K562 (cell line): ENCODE results near the gene AMOTL1. TPM values are rescaled to one million over a fixed set of nuclear protein-coding genes. Genes with fewer than 3 reads are reported as not detected.

Source experiments
- ATAC-seq: fragments of 200-7000 bp; cut with Tn5 transposase; 3 replicates; pipeline ENCODE4 v1.9.1; 2020; ENCODE audit warnings: moderate library complexity
- BruUV-seq: library from RNA; stranded (reverse); fragments of 400-500 nt; replicated peaks from 2 replicates; lab custom pipeline; 2021; lab: Mats Ljungman, UMichigan
- CTCF ChIA-PET: fragments of 300-600 bp; formaldehyde crosslinking; extraction: SDS; loops from one replicate; lab custom pipeline; 2021; ENCODE audit warnings: low intra/inter-chr PET ratio; lab: Yijun Ruan, JAX
- POLR2A ChIA-PET: fragments of 300-600, 350-650 bp; sonication (Branson Sonifier 250); formaldehyde crosslinking; extraction: SDS; loops from one replicate; lab custom pipeline; 2021; ENCODE audit warnings: antibody characterized with exemption, inconsistent platforms; lab: Yijun Ruan, JAX
- DNase-seq, 4 experiments: peaks; one replicate each; pipeline versions ENCODE4 v3.0.0 to v3.0.0-alpha.2; 2011 to 2018; ENCODE audit warnings: low spot score in 3 of 4, mixed read lengths in 3 of 4; ENCODE audit errors: extremely low read depth in 1 of 4
- FAIRE-seq: peaks from 2 replicates; lab custom pipeline; 2011; peaks lifted over from hg19 to GRCh38; lab: Jason Lieb, UNC
- H2AFZ ChIP-seq: 2 replicates; pipeline ENCODE4 v1.6.0; 2011; ENCODE audit warnings: low read depth, low read length, control low read depth, inconsistent platforms
- H3K27ac ChIP-seq: fragments of 200-600 bp; 3 replicates; pipeline ENCODE4 v1.8.0; 2011; ENCODE audit warnings: low read depth, mild to moderate bottlenecking, control low read depth, inconsistent platforms, low read length, moderate library complexity, mixed read lengths; ENCODE audit errors: extremely low read depth
- H3K27me3 ChIP-seq, 2 experiments: fragments of 300-600 bp in 1 of 2; 2 replicates in 1 of 2; 3 replicates in 1 of 2; pipeline versions ENCODE4 v1.6.0 to v1.8.0; 2011; ENCODE audit warnings: inconsistent platforms in 2 of 2, low read length in 2 of 2, mild to moderate bottlenecking in 1 of 2, mixed read lengths in 1 of 2, moderate library complexity in 1 of 2; ENCODE audit not compliant: control insufficient read depth in 2 of 2, insufficient read depth in 2 of 2
- H3K36me3 ChIP-seq: fragments of 300-600 bp; 3 replicates; pipeline ENCODE4 v1.8.0; 2011; ENCODE audit warnings: mild to moderate bottlenecking, low read length, inconsistent platforms; ENCODE audit not compliant: control insufficient read depth, insufficient read depth
- H3K4me1 ChIP-seq, 2 experiments: fragments of 200-600 bp in 1 of 2; replicated peaks in 1 of 2; 2 replicates in 1 of 2; 3 replicates in 1 of 2; pipeline versions ENCODE4 v1.5.1 to v1.8.0; 2011; ENCODE audit warnings: inconsistent platforms in 2 of 2, low read length in 2 of 2, mild to moderate bottlenecking in 1 of 2, mixed read lengths in 1 of 2, moderate library complexity in 1 of 2; ENCODE audit not compliant: control insufficient read depth in 2 of 2, insufficient read depth in 2 of 2
- H3K4me2 ChIP-seq: 2 replicates; pipeline ENCODE4 v1.6.1; 2011; ENCODE audit warnings: low read length, control low read depth, inconsistent platforms, mixed read lengths; ENCODE audit not compliant: insufficient read depth
- H3K4me3 ChIP-seq: fragments of 200-600 bp; sonication (generic), shearing (Covaris generic); 2 replicates; pipeline ENCODE4 v1.5.1; 2016; ENCODE audit warnings: control low read depth, inconsistent platforms
- H3K79me2 ChIP-seq: fragments of 200-600 bp; 3 replicates; pipeline ENCODE4 v1.8.0; 2011; ENCODE audit warnings: low read length, inconsistent platforms; ENCODE audit not compliant: control insufficient read depth, insufficient read depth
- H3K9ac ChIP-seq, 2 experiments: 2 replicates each; pipeline versions ENCODE4 v1.6.0 to v1.6.1; 2011; ENCODE audit warnings: low read depth in 2 of 2, low read length in 2 of 2, control low read depth in 1 of 2, inconsistent platforms in 1 of 2, mild to moderate bottlenecking in 1 of 2, mixed read lengths in 1 of 2; ENCODE audit not compliant: insufficient read depth in 1 of 2
- H3K9me1 ChIP-seq: one replicate; pipeline ENCODE4 v1.6.0; 2011; ENCODE audit warnings: inconsistent platforms, mild to moderate bottlenecking, low read length, moderate library complexity; ENCODE audit not compliant: control insufficient read depth, insufficient read depth
- H3K9me3 ChIP-seq: replicated peaks from 2 replicates; pipeline ENCODE4 v1.5.1; 2011; ENCODE audit warnings: low read depth, low read length, inconsistent platforms; ENCODE audit not compliant: control insufficient read depth, insufficient read depth
- H4K20me1 ChIP-seq: replicated peaks from 2 replicates; pipeline ENCODE4 v1.6.1; 2011; ENCODE audit warnings: low read length, inconsistent platforms, mixed read lengths; ENCODE audit not compliant: control insufficient read depth, insufficient read depth
- CHD1 ChIP-seq: fragments of 200-600 bp; sonication (generic); IDR thresholded peaks from one replicate; pipeline ENCODE4 v1.6.1; 2012; ENCODE audit warnings: mild to moderate bottlenecking, moderate library complexity, low read length, inconsistent platforms
- CREB3L1 ChIP-seq: fragments of 450-650 bp; IDR thresholded peaks from 2 replicates; pipeline ENCODE4 v1.6.1; 2014; ENCODE audit warnings: low read depth, mild to moderate bottlenecking, moderate library complexity, borderline replicate concordance
- IRF2 ChIP-seq: sonication (generic); formaldehyde crosslinking; IDR thresholded peaks from 2 replicates; pipeline ENCODE4 v1.8.1; 2022; ENCODE audit warnings: mild to moderate bottlenecking, missing genetic modification reagents
- MNT ChIP-seq, 2 experiments: fragments of 450-650 bp; conservative IDR thresholded peaks; 2 replicates each; pipeline ENCODE4 v1.6.1; 2017; ENCODE audit warnings: mild to moderate bottlenecking in 2 of 2, moderate library complexity in 2 of 2
- SMARCA4 ChIP-seq: fragments of 450-650 bp; IDR thresholded peaks from 2 replicates; pipeline ENCODE4 v1.6.1; 2016
- WGBS: fragments of 100-300 bp; shearing (Covaris generic); methylation state at CpG from one replicate; pipeline ENCODE4 v1.1.6; 2016; ENCODE audit warnings: low coverage, mixed read lengths; ENCODE audit not compliant: insufficient coverage; ENCODE audit errors: missing lambda C conversion rate; 5-methylcytosine and 5-hydroxymethylcytosine counted together
- in situ Hi-C: fragments of 300-500 bp; cut with MboI; formaldehyde crosslinking; loops from 4 replicates; pipeline ENCODE4 v1.15.0; 2018; ENCODE audit warnings: inconsistent platforms, mixed read lengths
- intact Hi-C: fragments of 100-400 bp; cut with micrococcal nuclease; formaldehyde crosslinking; loops from 2 replicates; pipeline ENCODE4 v1.14.2; 2022
- polyA plus RNA-seq, 8 experiments: library from polyadenylated mRNA; depleted of rRNA in 4 of 8; stranded (reverse) in 5 of 8; unstranded in 3 of 8; fragments of >200 nt; fragmentation: Nextera tagmentation in 2 of 8; fragmentation: Illumina TruSeq in 1 of 8; extraction: Ambion mirVana in 2 of 8; extraction: Trizol in 1 of 8; gene quantifications; 2 replicates each; pipeline versions ENCODE4 v1.2.1 to v1.2.3, GENCODE V29; 2011 to 2014; ENCODE audit warnings: inconsistent platforms in 1 of 8, missing spikeins in 1 of 8
- total RNA-seq, 7 experiments: library from RNA; depleted of rRNA in 6 of 7; stranded (reverse); fragments of >200 nt in 6 of 7; fragmentation: Illumina TruSeq in 2 of 7; extraction: Trizol in 2 of 7; gene quantifications; 2 replicates each; pipeline versions ENCODE4 v1.2.1 to v1.2.3, GENCODE V29; 2011 to 2021; ENCODE audit warnings: low replicate concordance in 1 of 7

The AMOTL1 gene
- total and polyA plus RNA-seq, 9 of the 15 experiments (the other 6 are each of a cell fraction or from before 2014, with no cell fraction given), result 4.0 to 35.4 (median 14.0) TPM

DNA sequence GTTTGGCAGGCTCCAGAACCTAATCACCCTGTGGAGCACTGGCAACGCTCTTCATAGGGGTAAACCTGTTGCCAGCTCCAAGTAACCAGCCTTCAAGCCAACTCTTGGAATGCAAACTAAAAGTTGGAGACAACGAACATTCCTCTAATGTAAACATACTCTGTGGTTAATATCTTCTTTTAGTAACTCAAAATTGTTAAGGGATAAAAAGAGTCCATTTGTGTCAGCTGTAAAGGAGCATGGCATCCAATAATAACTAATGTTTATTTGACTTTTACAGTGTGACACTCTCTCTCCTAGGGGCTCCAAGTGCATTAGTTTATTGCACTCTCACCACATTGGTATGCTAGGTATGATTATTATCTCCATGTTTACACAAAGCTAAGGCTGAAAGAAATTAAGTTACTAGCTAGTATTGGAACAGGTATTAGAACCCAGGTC, 31.0 kb upstream of the AMOTL1 start:
- Histone ChIP-seq H3K79me2 (no peaks in the 10 kb centered on the region), H3K9ac (no peak overlapping the region), H2AFZ (no peak overlapping the region), H3K27ac (no peak overlapping the region), H3K9me1 (no peaks in the 10 kb centered on the region), H3K27me3 (peaks cover 0 to 20% of the 10 kb centered on the region in 2 experiments; a peak in 1 of 5 replicates), H3K9me3 (no peaks in the 10 kb centered on the region), H3K4me3 (no peak overlapping the region), H4K20me1 (no peaks in the 10 kb centered on the region), H3K36me3 (no peaks in the 10 kb centered on the region), H3K4me2 (no peak overlapping the region), H3K4me1 (peaks cover 11 to 30% of the 10 kb centered on the region in 2 experiments)
- ATAC-seq, result no peak
- ChIA-PET POLR2A (interaction anchor here (1.4 kb wide), 1 partner anchor 13 kb away, joined by 3 read pairs; no protein-coding TSS in a partner anchor), CTCF (no interaction called here)
- no peak for FAIRE-seq
- DNase-seq, result no peak
- BruUV-seq, result no TSS peak
- WGBS, result 35% methylated on average over 2 of the region's 2 CpGs
- TF ChIP-seq MNT (conservative IDR thresholded peaks at IDR 0.05) (no peak), SMARCA4 (no peak), IRF2 (no peak), CHD1 (no peak), CREB3L1 (no peak)
- in situ Hi-C loops (no loop called here), intact Hi-C loops (no loop called here)
